Upper lobe of left lung (tissue), 4 donors: ENCODE results near the gene RAB5B.

ENCODE experiments used
- POLR2AphosphoS5 ChIP-seq, 2 donors: sonication (generic); formaldehyde crosslinking; IDR thresholded peaks; one replicate each; pipeline ENCODE4 v1.5.1; 2017; ENCODE audit warnings: antibody characterized with exemption in 2 of 2
- TF ChIP-seq, protein P1 (sequence below), 6 experiments: fragments of 450-650 bp in 4 of 6; fragments of 200-600 bp in 2 of 6; sonication (generic) in 2 of 6; IDR thresholded peaks; one replicate each; pipeline ENCODE4 v1.5.1; 2016 to 2019; ENCODE audit warnings: antibody characterized with exemption in 6 of 6

DNA sequence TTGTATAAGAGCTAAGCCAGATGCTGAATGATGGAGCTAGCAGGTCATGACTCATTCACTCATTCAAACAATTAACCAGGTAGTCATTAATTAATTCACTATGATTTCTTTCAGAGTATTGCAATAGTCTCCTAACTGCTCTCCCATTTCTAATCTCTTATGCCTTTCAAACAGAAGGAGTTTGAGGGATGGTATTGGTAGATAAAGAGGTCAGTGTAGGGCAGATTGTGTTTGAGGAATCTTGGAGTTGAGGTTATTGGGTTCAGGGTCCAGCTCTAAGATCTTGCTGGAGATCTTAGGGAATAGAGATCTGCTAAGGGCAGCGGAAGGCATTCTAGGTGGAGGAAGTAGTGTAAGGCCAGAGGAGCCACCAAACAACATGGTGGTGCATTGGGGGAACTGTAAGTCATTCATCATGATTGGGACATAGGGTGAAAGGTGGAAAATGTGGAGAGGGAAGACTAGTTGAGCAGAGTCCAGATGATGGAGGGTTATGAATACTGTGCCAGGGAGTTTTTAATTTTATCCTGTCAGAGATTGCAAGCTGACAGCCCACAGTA is 31.2 kb upstream of the RAB5B start:
- TF ChIP-seq, protein P1, sequence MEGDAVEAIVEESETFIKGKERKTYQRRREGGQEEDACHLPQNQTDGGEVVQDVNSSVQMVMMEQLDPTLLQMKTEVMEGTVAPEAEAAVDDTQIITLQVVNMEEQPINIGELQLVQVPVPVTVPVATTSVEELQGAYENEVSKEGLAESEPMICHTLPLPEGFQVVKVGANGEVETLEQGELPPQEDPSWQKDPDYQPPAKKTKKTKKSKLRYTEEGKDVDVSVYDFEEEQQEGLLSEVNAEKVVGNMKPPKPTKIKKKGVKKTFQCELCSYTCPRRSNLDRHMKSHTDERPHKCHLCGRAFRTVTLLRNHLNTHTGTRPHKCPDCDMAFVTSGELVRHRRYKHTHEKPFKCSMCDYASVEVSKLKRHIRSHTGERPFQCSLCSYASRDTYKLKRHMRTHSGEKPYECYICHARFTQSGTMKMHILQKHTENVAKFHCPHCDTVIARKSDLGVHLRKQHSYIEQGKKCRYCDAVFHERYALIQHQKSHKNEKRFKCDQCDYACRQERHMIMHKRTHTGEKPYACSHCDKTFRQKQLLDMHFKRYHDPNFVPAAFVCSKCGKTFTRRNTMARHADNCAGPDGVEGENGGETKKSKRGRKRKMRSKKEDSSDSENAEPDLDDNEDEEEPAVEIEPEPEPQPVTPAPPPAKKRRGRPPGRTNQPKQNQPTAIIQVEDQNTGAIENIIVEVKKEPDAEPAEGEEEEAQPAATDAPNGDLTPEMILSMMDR (IDR thresholded peaks at IDR 0.05) = no peak
- no peak for TF ChIP-seq POLR2AphosphoS5 (IDR thresholded peaks at IDR 0.05)
